ENCODE data around the gene SSRP1.

DNA sequence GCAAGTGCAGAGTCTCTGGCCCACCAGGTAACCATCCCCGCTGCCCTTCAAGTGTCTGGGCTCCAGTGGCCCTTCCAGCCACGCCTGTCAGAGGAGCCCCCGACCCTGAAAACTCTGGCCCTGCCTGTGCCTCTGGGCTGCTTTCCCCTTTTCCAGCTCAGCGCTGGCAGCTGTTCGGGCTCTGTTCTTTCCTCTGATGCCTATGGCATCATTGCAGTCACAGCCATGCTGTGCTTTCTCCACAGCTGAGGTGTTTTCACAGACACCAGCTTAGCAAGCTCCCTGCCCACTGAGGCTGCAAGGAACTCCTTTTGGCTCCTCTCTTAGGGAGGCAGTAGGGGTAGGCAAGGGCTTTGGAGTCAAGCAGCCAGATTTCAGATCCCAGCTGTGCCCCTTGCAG is 23.7 kb upstream of the SSRP1 start:
- TF ChIP-seq CTCF (IDR thresholded peaks at IDR 0.05): no peak
- TF ChIP-seq POLR2A (IDR thresholded peaks at IDR 0.05): no peak

Measured in adrenal gland (tissue), 5 donors.